GM12878 (cell line): ENCODE results near the gene SYNRG. TPM values are rescaled to one million over a fixed set of nuclear protein-coding genes. Genes with fewer than 3 reads are reported as not detected.

Experiments used
- ATAC-seq: fragments of 200-7000 bp; cut with Tn5 transposase; 3 replicates; pipeline ENCODE4 v1.9.1; 2020; ENCODE audit warnings: mild to moderate bottlenecking, moderate library complexity
- BruUV-seq: library from RNA; stranded (reverse); fragments of 400-500 nt; replicated peaks from 2 replicates; lab custom pipeline; 2021; lab: Mats Ljungman, UMichigan
- CTCF ChIA-PET: fragments of 300-600 bp; sonication (Branson Sonifier 250); formaldehyde crosslinking; extraction: SDS; loops from one replicate; lab custom pipeline; 2021; ENCODE audit warnings: inconsistent platforms; lab: Yijun Ruan, JAX
- POLR2A ChIA-PET: fragments of 350-600 bp; formaldehyde crosslinking; extraction: SDS; loops from one replicate; lab custom pipeline; 2021; ENCODE audit warnings: inconsistent platforms; lab: Charles Lee
- RAD21 ChIA-PET: fragments of 300-600 bp; sonication (Branson Sonifier 250); formaldehyde crosslinking; loops from one replicate; lab custom pipeline; 2023; ENCODE audit warnings: antibody characterized with exemption; ENCODE audit not compliant: unreplicated experiment; lab: Charles Lee
- SMC1A ChIA-PET: fragments of 300-600 bp; sonication (Branson Sonifier 250); formaldehyde crosslinking; loops from one replicate; lab custom pipeline; 2023; ENCODE audit not compliant: unreplicated experiment, uncharacterized antibody; lab: Charles Lee
- DNase-seq: peaks from one replicate; pipeline ENCODE4 v3.0.0-alpha.2; 2011; ENCODE audit warnings: low read depth, low spot score
- FAIRE-seq: peaks from 3 replicates; lab custom pipeline; 2011; peaks lifted over from hg19 to GRCh38; lab: Jason Lieb, UNC
- H2AFZ ChIP-seq: 2 replicates; pipeline ENCODE4 v1.6.0; 2011; ENCODE audit warnings: low read depth, low read length, control low read depth; ENCODE audit not compliant: control insufficient read depth
- H3K27ac ChIP-seq: 2 replicates; pipeline ENCODE4 v1.5.1; 2011; ENCODE audit warnings: control low read depth; ENCODE audit not compliant: control insufficient read depth, insufficient read depth
- H3K27me3 ChIP-seq, 2 experiments: replicated peaks in 1 of 2; 2 replicates each; pipeline versions ENCODE4 v1.6.0 to v1.6.1; 2011; ENCODE audit warnings: low read length in 1 of 2; ENCODE audit not compliant: control insufficient read depth in 2 of 2, insufficient read depth in 2 of 2
- H3K36me3 ChIP-seq, 2 experiments: 2 replicates each; pipeline ENCODE4 v1.5.1; 2011; ENCODE audit warnings: low read length in 1 of 2; ENCODE audit not compliant: control insufficient read depth in 2 of 2, insufficient read depth in 2 of 2
- H3K4me1 ChIP-seq: 2 replicates; pipeline ENCODE4 v1.6.1; 2011; ENCODE audit warnings: mild to moderate bottlenecking, low read length, moderate library complexity, mixed read lengths; ENCODE audit not compliant: control insufficient read depth, insufficient read depth
- H3K4me2 ChIP-seq: 2 replicates; pipeline ENCODE4 v1.6.0; 2011; ENCODE audit warnings: control low read depth; ENCODE audit not compliant: control insufficient read depth, insufficient read depth
- H3K4me3 ChIP-seq: fragments of 200-600 bp; sonication (generic); 2 replicates; pipeline ENCODE4 v1.5.1; 2016
- H3K79me2 ChIP-seq: 2 replicates; pipeline ENCODE4 v1.6.0; 2011; ENCODE audit warnings: low read length; ENCODE audit not compliant: control insufficient read depth, insufficient read depth
- H3K9ac ChIP-seq: 2 replicates; pipeline ENCODE4 v1.8.0; 2011; ENCODE audit warnings: low read length, control low read depth, mixed read lengths; ENCODE audit not compliant: control insufficient read depth, insufficient read depth
- H3K9me3 ChIP-seq: replicated peaks from 3 replicates; pipeline ENCODE4 v1.5.1; 2011; ENCODE audit warnings: mild to moderate bottlenecking, low read length; ENCODE audit not compliant: control insufficient read depth, insufficient read depth
- H4K20me1 ChIP-seq: 2 replicates; pipeline ENCODE4 v1.6.0; 2011; ENCODE audit not compliant: control insufficient read depth, insufficient read depth
- IRF4 ChIP-seq: IDR thresholded peaks from 2 replicates; pipeline ENCODE4 v1.6.1; 2011; ENCODE audit warnings: low read depth, low read length
- MEF2B ChIP-seq: fragments of 450-650 bp; IDR thresholded peaks from 2 replicates; pipeline ENCODE4 v1.6.1; 2018; ENCODE audit warnings: mild to moderate bottlenecking, moderate library complexity; ENCODE audit not compliant: partially characterized antibody, poor library complexity, severe bottlenecking
- MLLT1 ChIP-seq: fragments of 450-650 bp; IDR thresholded peaks from 2 replicates; pipeline ENCODE4 v1.6.1; 2016; ENCODE audit warnings: mild to moderate bottlenecking
- RCOR1 ChIP-seq: conservative IDR thresholded peaks from 2 replicates; pipeline ENCODE4 v1.6.1; 2012; ENCODE audit warnings: low read depth, low read length, improper control_type of control experiment
- RELA ChIP-seq: fragments of 450-650 bp; IDR thresholded peaks from 2 replicates; pipeline ENCODE4 v1.8.0; 2014; ENCODE audit warnings: borderline replicate concordance; ENCODE audit not compliant: partially characterized antibody
- SMAD5 ChIP-seq: IDR thresholded peaks from 2 replicates; pipeline ENCODE4 v1.6.1; 2016; ENCODE audit warnings: antibody characterized with exemption, low read depth
- TAF1 ChIP-seq: IDR thresholded peaks from 2 replicates; pipeline ENCODE4 v1.6.1; 2011; ENCODE audit warnings: mild to moderate bottlenecking, low read depth, low read length, borderline replicate concordance
- WGBS: methylation state at CpG from one replicate; pipeline ENCODE4 v1.1.6; 2016; ENCODE audit warnings: low lambda C conversion rate; ENCODE audit not compliant: insufficient replicate concordance, insufficient coverage; ENCODE audit errors: missing lambda C conversion rate; 5-methylcytosine and 5-hydroxymethylcytosine counted together
- in situ Hi-C: fragments of 300-500 bp; cut with MboI; formaldehyde crosslinking; loops from 9 replicates; pipeline ENCODE4 v1.14.3; 2018; ENCODE audit warnings: mixed read lengths
- intact Hi-C: fragments of 100-400 bp; cut with micrococcal nuclease; formaldehyde crosslinking; loops from one replicate; pipeline ENCODE4 v1.14.2; 2022; ENCODE audit not compliant: unreplicated experiment
- polyA plus RNA-seq, 11 experiments: library from polyadenylated mRNA; depleted of rRNA in 4 of 11; unstranded in 6 of 11; stranded (reverse) in 5 of 11; fragments of >200 nt; fragmentation: Nextera tagmentation in 4 of 11; fragmentation: Illumina TruSeq in 1 of 11; extraction: Ambion mirVana in 4 of 11; extraction: Trizol in 1 of 11; gene quantifications; 1 replicate in 1 of 11; 2 replicates in 10 of 11; pipeline versions ENCODE4 v1.2.1 to v1.2.3, GENCODE V29; 2011 to 2016; ENCODE audit warnings: inconsistent platforms in 2 of 11, missing spikeins in 2 of 11, low read depth in 1 of 11
- total RNA-seq, 4 experiments: library from RNA; depleted of rRNA in 3 of 4; stranded (reverse); fragments of >200 nt in 3 of 4; fragmentation: Illumina TruSeq in 1 of 4; extraction: Trizol in 1 of 4; gene quantifications; 2 replicates each; pipeline versions ENCODE4 v1.2.1 to v1.2.3, GENCODE V29; 2013 to 2021
- TF ChIP-seq, protein P1 (sequence below): fragments of 450-650 bp; IDR thresholded peaks from 2 replicates; pipeline ENCODE4 v1.6.1; 2018; ENCODE audit warnings: mild to moderate bottlenecking, low read depth, moderate library complexity; ENCODE audit not compliant: partially characterized antibody

SYNRG gene
- total and polyA plus RNA-seq, 10 of the 15 experiments (the other 5 are each of a cell fraction or from before 2014, with no cell fraction given), result 5.2 to 40.4 (median 26.7) TPM

- no peak for ATAC-seq
- 93% methylated on average over 3 of the region's 3 CpGs for WGBS
- no peaks in the 10 kb centered on the region; the same call in 1 of the 2 replicates for H3K79me2 ChIP-seq
- no peaks in the 10 kb centered on the region for H3K27me3 ChIP-seq
- in situ Hi-C loops, result no loop called here
- ChIA-PET POLR2A (interaction anchor here (0.6 to 0.7 kb wide), 3 partner anchors 32 to 1548 kb away, joined by 3 to 4 read pairs (median 3); no protein-coding TSS in a partner anchor), RAD21 (interaction anchor here (0.7 kb wide), 1 partner anchor 59 kb away, joined by 3 read pairs; no protein-coding TSS in a partner anchor), SMC1A (no interaction called here), CTCF (interaction anchor here (0.6 to 2.0 kb wide), 3 partner anchors 18 to 157 kb away, joined by 3 to 8 read pairs (median 3); partner anchors contain the start of gene SYNRG)
- BruUV-seq, result no TSS peak
- H3K4me2 ChIP-seq, result no peak overlapping the region
- FAIRE-seq, result no peak
- peaks cover 0 to 14% of the 10 kb centered on the region in 2 experiments; a peak in 3 of 4 replicates for H3K36me3 ChIP-seq
- H3K9ac ChIP-seq, result no peak overlapping the region
- H4K20me1 ChIP-seq, result no peaks in the 10 kb centered on the region
- TF ChIP-seq, protein P1, sequence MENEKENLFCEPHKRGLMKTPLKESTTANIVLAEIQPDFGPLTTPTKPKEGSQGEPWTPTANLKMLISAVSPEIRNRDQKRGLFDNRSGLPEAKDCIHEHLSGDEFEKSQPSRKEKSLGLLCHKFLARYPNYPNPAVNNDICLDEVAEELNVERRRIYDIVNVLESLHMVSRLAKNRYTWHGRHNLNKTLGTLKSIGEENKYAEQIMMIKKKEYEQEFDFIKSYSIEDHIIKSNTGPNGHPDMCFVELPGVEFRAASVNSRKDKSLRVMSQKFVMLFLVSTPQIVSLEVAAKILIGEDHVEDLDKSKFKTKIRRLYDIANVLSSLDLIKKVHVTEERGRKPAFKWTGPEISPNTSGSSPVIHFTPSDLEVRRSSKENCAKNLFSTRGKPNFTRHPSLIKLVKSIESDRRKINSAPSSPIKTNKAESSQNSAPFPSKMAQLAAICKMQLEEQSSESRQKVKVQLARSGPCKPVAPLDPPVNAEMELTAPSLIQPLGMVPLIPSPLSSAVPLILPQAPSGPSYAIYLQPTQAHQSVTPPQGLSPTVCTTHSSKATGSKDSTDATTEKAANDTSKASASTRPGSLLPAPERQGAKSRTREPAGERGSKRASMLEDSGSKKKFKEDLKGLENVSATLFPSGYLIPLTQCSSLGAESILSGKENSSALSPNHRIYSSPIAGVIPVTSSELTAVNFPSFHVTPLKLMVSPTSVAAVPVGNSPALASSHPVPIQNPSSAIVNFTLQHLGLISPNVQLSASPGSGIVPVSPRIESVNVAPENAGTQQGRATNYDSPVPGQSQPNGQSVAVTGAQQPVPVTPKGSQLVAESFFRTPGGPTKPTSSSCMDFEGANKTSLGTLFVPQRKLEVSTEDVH, result no peak
- TF ChIP-seq TAF1 (no peak), RCOR1 (no peak), MEF2B (no peak), RELA (no peak), MLLT1 (no peak), SMAD5 (no peak), IRF4 (no peak)
- no peak overlapping the region for H3K4me3 ChIP-seq
- DNase-seq, result no peak
- H3K4me1 ChIP-seq, result no peaks in the 10 kb centered on the region
- H3K27ac ChIP-seq, result no peak overlapping the region
- no peak overlapping the region for H2AFZ ChIP-seq
- H3K9me3 ChIP-seq, result no peaks in the 10 kb centered on the region
- intact Hi-C loops, result no loop called here
Observed at GRCh38 chr17:37551788-37552187, 57.4 kb downstream of the SYNRG start.
